Lower lobe of right lung (tissue), 2 donors: Measurements from ENCODE around the gene TTC23L. TPM values are rescaled to one million over a fixed set of nuclear protein-coding genes. Genes with fewer than 3 reads are reported as not detected.
"Not testable (repeated sequence)": the region's sequence is repeated elsewhere in the genome, so short reads cannot be mapped to it uniquely, and the experiment has no call there.

ENCODE experiments used
- ATAC-seq, 2 donors: fragments of 200-7000 bp; cut with Tn5 transposase; one replicate each; pipeline ENCODE4 v1.9.1; 2020 to 2022; ENCODE audit warnings: mild to moderate bottlenecking in 2 of 2, moderate library complexity in 2 of 2
- DNase-seq: peaks from one replicate; pipeline ENCODE4 v3.0.0-alpha.2; 2020
- H3K27ac ChIP-seq: fragments of 200-600 bp; one replicate; pipeline ENCODE4 v1.8.0; 2022
- H3K27me3 ChIP-seq: fragments of 200-600 bp; one replicate; pipeline ENCODE4 v1.8.0; 2022; ENCODE audit warnings: low read depth
- H3K36me3 ChIP-seq: fragments of 200-600 bp; one replicate; pipeline ENCODE4 v1.8.0; 2022; ENCODE audit warnings: mild to moderate bottlenecking
- H3K4me1 ChIP-seq: fragments of 200-600 bp; one replicate; pipeline ENCODE4 v1.8.0; 2022
- H3K4me3 ChIP-seq: fragments of 200-600 bp; one replicate; pipeline ENCODE4 v1.8.0; 2022; ENCODE audit warnings: mild to moderate bottlenecking
- H3K9me3 ChIP-seq: fragments of 200-600 bp; one replicate; pipeline ENCODE4 v1.8.0; 2022
- intact Hi-C: fragments of 100-400 bp; cut with DNase I; formaldehyde crosslinking; loops from one replicate; pipeline ENCODE4 v1.11.0; 2022
- total RNA-seq: library from RNA; stranded (reverse); fragmentation: NEBNext Ultra II Directional; extraction: Animal tissue kit (Norgen Biotek cat#: 25700); gene quantifications from one replicate; pipeline ENCODE4 v1.2.1, GENCODE V29; 2021
- TF ChIP-seq, protein P1 (sequence below): fragments of 200-600 bp; IDR thresholded peaks from one replicate; pipeline ENCODE4 v1.8.0; 2022; ENCODE audit warnings: antibody characterized with exemption, mild to moderate bottlenecking
- donor health status: DM: no; HTN: yes; CAD: no; lungs with severe emphysema.

The TTC23L gene
- total RNA-seq, 1 donor from 2014 or later: 1.3 TPM

DNA sequence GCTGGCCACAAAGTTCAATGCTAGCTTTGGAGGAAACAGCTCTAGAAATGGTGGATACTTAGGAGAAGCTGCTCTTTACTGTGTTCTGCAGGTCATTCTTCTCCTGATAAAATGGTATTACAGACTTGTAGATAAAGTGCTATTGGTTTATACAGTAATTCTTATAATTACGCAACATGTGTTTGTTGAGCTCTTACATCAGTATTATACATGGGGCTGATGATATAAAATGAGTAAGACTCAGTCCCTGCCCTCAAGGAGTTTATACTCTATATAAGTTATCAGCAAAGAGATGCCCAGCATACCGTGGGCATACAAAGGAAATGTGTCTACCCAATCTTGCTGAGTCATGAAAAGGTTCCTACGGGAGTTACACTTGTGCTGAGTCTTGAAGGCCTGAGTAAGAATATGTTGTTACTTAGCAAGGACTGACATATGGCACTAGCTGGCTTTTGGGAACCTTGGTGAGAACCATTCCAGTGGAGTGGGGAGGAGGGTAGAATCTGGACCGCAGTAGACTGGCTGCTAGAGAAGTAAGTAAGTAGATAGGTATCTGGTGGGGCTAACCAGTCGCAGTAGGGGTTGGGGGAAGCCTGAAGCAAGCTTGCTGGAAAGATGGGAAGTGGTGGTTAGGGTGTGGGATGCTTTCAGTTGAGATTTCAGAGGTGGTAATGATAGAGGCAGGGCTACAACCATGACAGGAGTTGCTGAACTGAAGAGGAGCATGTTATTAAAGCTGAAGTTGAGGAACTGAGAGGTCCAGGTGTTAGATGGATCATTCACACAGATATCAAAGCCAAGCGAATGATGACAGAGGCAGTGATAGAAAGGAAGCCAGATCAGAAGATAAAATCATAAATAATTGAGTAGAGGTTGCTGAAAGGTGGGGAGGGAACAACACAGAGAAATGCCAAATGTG, 11.1 kb upstream of the TTC23L start:
- Histone ChIP-seq H3K27me3 (no peaks in the 10 kb centered on the region), H3K4me1 (no peaks in the 10 kb centered on the region), H3K9me3 (no peaks in the 10 kb centered on the region), H3K27ac (no peak overlapping the region), H3K4me3 (no peak overlapping the region), H3K36me3 (peaks cover 78% of the 10 kb centered on the region)
- intact Hi-C loops: no loop called here
- DNase-seq: no peak
- ATAC-seq: no peak
- TF ChIP-seq, protein P1, sequence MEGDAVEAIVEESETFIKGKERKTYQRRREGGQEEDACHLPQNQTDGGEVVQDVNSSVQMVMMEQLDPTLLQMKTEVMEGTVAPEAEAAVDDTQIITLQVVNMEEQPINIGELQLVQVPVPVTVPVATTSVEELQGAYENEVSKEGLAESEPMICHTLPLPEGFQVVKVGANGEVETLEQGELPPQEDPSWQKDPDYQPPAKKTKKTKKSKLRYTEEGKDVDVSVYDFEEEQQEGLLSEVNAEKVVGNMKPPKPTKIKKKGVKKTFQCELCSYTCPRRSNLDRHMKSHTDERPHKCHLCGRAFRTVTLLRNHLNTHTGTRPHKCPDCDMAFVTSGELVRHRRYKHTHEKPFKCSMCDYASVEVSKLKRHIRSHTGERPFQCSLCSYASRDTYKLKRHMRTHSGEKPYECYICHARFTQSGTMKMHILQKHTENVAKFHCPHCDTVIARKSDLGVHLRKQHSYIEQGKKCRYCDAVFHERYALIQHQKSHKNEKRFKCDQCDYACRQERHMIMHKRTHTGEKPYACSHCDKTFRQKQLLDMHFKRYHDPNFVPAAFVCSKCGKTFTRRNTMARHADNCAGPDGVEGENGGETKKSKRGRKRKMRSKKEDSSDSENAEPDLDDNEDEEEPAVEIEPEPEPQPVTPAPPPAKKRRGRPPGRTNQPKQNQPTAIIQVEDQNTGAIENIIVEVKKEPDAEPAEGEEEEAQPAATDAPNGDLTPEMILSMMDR: no peak

DNA sequence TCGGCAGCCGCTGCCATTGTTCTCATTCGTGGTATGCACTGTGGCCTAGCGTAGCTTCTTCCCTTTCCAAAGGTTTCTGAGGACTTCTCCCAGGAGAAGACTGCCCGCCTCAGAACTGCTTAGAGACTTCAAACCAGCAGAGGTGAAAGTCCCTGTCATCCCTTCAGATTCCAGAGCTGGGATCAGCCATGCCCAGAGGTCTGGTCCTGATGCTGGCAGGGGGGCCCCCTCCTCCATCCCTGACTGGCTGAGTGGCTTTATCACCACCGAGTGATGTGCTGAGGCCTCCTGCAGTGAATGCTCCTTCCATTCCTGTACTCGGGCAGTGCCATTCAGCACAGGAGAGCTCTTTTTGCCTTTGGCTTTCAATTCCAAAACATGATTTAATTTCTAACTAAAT, 8.1 kb upstream of the TTC23L start:
- intact Hi-C loops, DNase-seq, ATAC-seq, H3K27ac ChIP-seq, H3K27me3 ChIP-seq, H3K9me3 ChIP-seq, H3K4me3 ChIP-seq: not testable (repeated sequence)
- H3K36me3 ChIP-seq: peaks cover 50% of the 10 kb centered on the region
- peaks cover 14% of the 10 kb centered on the region for H3K4me1 ChIP-seq

DNA sequence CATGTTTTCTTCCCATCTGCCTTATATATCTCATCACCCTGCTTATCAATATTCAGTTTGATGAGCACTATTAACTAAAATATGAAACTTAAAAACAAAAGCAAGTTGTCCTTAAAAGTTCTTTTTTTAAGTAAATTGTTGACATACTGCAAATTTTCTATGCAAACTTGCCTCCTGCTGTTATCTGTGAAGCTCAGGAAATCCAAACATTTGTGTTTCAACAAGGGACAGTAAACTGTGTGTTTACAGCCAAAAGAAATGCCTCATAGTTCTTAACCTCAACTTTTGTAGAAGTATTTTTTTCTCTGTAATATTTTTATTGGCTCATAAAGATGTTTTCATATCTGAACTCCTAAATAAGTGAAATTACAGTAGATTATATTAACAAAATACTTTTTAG, 7.7 kb upstream of the TTC23L start:
- Histone ChIP-seq H3K27ac (no peak overlapping the region), H3K36me3 (peaks cover 49% of the 10 kb centered on the region), H3K9me3 (no peaks in the 10 kb centered on the region), H3K4me3 (no peak overlapping the region), H3K4me1 (peaks cover 14% of the 10 kb centered on the region), H3K27me3 (no peaks in the 10 kb centered on the region)
- no peak for ATAC-seq
- TF ChIP-seq, protein P1: no peak
- DNase-seq: no peak
- intact Hi-C loops: no loop called here

DNA sequence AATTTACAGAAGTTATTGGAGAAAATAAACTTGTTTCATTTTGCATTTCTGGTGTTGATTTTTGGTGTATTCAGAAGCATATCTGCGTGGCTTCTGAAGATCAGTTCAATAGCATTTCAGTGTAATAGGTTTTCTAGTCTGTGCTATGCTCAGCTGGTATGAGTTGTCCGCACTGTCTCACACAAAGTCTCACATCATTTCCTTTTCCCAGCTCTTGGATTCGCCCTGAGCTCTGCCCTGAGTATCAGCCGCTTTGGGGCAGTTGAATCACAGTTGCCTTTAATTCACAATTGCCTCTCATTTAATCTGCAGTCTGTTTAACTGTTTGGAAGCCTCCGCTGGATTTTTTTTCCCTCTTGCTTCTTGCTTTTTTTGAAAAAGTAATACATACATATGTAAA, 6.4 kb upstream of the TTC23L start:
- intact Hi-C loops: no loop called here
- H3K4me3 ChIP-seq: no peak overlapping the region
- H3K36me3 ChIP-seq: peaks cover 36% of the 10 kb centered on the region
- DNase-seq: no peak
- TF ChIP-seq, protein P1: no peak
- H3K4me1 ChIP-seq: peaks cover 14% of the 10 kb centered on the region
- ATAC-seq: no peak
- no peak overlapping the region for H3K27ac ChIP-seq
- H3K9me3 ChIP-seq: no peaks in the 10 kb centered on the region
- no peaks in the 10 kb centered on the region for H3K27me3 ChIP-seq

DNA sequence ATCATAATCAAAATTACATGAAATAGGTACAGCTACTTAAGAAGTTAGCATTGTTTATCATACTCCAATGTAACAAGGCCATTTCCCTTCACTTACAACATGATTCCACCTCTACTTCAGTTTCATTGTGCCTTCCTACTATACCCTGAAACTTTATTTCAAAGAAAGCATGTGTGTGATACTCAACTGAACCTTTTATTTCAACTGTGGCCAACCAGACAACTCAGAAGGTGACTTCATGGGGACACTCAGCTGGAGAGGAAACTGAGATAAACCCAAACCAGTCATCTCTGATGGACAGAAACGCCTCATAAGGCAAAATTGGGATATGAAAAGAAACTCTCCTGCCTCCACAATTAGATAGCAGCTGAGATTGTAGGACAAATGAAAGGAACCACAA, 5.9 kb upstream of the TTC23L start:
- Histone ChIP-seq H3K36me3 (peaks cover 31% of the 10 kb centered on the region), H3K27ac (no peak overlapping the region), H3K4me3 (no peak overlapping the region), H3K4me1 (peaks cover 14% of the 10 kb centered on the region), H3K27me3 (no peaks in the 10 kb centered on the region), H3K9me3 (no peaks in the 10 kb centered on the region)
- intact Hi-C loops: no loop called here
- TF ChIP-seq, protein P1: no peak
- ATAC-seq (no peak), DNase-seq (no peak)
